ENCODE measurements around the gene ALKBH6. TPM values are rescaled to one million over a fixed set of nuclear protein-coding genes. Genes with fewer than 3 reads are reported as not detected.

Gene ALKBH6
- total and polyA plus RNA-seq, 2 of the 8 experiments (the other 6 are each of a cell fraction or from before 2014, with no cell fraction given) = 19.2 to 33.3 TPM

DNA sequence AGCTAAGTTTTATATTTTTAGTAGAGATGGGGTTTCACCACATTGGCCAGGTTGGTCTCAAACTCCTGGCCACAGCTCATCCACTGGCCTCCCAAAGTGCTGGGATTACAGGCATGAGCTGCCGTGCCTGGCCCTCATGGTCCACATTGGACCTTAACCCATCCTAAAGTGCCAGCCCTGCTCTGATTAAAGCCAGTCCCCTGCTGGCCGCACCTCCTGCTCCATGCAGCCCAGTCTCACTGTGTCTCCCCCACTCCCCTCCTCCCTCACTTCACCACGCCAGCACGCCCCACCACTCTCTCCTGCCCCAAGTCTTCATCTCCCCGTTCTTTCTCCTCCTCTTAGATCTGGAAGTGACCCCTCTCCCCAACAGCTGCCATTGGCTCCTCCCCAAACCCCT lies 35.7 kb downstream of the ALKBH6 start (continued):
- TF ChIP-seq, protein P1, sequence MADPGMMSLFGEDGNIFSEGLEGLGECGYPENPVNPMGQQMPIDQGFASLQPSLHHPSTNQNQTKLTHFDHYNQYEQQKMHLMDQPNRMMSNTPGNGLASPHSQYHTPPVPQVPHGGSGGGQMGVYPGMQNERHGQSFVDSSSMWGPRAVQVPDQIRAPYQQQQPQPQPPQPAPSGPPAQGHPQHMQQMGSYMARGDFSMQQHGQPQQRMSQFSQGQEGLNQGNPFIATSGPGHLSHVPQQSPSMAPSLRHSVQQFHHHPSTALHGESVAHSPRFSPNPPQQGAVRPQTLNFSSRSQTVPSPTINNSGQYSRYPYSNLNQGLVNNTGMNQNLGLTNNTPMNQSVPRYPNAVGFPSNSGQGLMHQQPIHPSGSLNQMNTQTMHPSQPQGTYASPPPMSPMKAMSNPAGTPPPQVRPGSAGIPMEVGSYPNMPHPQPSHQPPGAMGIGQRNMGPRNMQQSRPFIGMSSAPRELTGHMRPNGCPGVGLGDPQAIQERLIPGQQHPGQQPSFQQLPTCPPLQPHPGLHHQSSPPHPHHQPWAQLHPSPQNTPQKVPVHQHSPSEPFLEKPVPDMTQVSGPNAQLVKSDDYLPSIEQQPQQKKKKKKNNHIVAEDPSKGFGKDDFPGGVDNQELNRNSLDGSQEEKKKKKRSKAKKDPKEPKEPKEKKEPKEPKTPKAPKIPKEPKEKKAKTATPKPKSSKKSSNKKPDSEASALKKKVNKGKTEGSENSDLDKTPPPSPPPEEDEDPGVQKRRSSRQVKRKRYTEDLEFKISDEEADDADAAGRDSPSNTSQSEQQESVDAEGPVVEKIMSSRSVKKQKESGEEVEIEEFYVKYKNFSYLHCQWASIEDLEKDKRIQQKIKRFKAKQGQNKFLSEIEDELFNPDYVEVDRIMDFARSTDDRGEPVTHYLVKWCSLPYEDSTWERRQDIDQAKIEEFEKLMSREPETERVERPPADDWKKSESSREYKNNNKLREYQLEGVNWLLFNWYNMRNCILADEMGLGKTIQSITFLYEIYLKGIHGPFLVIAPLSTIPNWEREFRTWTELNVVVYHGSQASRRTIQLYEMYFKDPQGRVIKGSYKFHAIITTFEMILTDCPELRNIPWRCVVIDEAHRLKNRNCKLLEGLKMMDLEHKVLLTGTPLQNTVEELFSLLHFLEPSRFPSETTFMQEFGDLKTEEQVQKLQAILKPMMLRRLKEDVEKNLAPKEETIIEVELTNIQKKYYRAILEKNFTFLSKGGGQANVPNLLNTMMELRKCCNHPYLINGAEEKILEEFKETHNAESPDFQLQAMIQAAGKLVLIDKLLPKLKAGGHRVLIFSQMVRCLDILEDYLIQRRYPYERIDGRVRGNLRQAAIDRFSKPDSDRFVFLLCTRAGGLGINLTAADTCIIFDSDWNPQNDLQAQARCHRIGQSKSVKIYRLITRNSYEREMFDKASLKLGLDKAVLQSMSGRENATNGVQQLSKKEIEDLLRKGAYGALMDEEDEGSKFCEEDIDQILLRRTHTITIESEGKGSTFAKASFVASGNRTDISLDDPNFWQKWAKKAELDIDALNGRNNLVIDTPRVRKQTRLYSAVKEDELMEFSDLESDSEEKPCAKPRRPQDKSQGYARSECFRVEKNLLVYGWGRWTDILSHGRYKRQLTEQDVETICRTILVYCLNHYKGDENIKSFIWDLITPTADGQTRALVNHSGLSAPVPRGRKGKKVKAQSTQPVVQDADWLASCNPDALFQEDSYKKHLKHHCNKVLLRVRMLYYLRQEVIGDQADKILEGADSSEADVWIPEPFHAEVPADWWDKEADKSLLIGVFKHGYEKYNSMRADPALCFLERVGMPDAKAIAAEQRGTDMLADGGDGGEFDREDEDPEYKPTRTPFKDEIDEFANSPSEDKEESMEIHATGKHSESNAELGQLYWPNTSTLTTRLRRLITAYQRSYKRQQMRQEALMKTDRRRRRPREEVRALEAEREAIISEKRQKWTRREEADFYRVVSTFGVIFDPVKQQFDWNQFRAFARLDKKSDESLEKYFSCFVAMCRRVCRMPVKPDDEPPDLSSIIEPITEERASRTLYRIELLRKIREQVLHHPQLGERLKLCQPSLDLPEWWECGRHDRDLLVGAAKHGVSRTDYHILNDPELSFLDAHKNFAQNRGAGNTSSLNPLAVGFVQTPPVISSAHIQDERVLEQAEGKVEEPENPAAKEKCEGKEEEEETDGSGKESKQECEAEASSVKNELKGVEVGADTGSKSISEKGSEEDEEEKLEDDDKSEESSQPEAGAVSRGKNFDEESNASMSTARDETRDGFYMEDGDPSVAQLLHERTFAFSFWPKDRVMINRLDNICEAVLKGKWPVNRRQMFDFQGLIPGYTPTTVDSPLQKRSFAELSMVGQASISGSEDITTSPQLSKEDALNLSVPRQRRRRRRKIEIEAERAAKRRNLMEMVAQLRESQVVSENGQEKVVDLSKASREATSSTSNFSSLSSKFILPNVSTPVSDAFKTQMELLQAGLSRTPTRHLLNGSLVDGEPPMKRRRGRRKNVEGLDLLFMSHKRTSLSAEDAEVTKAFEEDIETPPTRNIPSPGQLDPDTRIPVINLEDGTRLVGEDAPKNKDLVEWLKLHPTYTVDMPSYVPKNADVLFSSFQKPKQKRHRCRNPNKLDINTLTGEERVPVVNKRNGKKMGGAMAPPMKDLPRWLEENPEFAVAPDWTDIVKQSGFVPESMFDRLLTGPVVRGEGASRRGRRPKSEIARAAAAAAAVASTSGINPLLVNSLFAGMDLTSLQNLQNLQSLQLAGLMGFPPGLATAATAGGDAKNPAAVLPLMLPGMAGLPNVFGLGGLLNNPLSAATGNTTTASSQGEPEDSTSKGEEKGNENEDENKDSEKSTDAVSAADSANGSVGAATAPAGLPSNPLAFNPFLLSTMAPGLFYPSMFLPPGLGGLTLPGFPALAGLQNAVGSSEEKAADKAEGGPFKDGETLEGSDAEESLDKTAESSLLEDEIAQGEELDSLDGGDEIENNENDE (IDR thresholded peaks at IDR 0.05; ENCODE audit: insufficient replicate concordance, low read length) = no peak
- no peak for TF ChIP-seq CHD1 (IDR thresholded peaks at IDR 0.05; ENCODE audit: low read depth, low read length)
